ENCODE measurements around the gene SORT1. TPM values are rescaled to one million over a fixed set of nuclear protein-coding genes. Genes with fewer than 3 reads are reported as not detected.

SORT1 gene
- total and polyA plus RNA-seq, 2 of the 4 experiments (the other 2 are of a cell fraction): 15.8 to 16.7 TPM

DNA sequence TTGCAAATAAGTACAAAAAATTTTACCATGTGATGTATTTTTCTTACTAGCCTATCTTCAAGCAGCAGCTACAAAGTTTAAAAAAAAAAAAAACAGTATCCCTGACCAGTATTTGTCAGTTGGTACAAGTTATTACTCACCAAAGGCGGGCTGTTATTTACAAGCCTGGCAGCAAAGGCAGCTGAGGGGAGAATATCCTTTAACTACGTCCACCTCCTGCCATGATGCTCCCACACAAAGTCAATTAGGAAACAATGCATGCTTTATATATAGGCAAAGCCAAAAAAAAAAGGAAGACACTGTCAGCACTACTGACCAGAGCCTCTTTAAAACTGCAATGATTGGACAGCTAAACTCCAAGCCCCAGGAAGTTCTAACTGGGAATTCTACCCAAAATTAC is 14.8 kb upstream of the SORT1 start:
- Histone ChIP-seq H3K27me3 (ENCODE audit: control insufficient read depth, insufficient read depth, low read length) (no peaks in the 10 kb centered on the region), H4K8ac (ENCODE audit: low read depth in 2 of 2, low read length in 2 of 2) (no peak overlapping the region), H3K9me1 (ENCODE audit: insufficient read depth, low read length) (peaks cover 7% of the 10 kb centered on the region; the same call in 1 of the 2 replicates), H3K79me1 (ENCODE audit: low read depth in 1 of 2, low read length in 2 of 2) (peaks cover 31 to 52% of the 10 kb centered on the region in 2 experiments), H2AFZ (replicated peaks; ENCODE audit: low read length, poor library complexity) (no peak overlapping the region), H3K9me3 (ENCODE audit: control insufficient read depth, insufficient read depth, low read length) (no peaks in the 10 kb centered on the region), H3K4me2 (ENCODE audit: low read depth, low read length) (no peak overlapping the region), H4K91ac (ENCODE audit: insufficient read depth, low read depth, low read length) (no peak overlapping the region), H3K4me3 (ENCODE audit: insufficient read depth, low read depth, low read length) (no peak overlapping the region), H3K36me3 (ENCODE audit: control insufficient read depth, insufficient read depth, low read length) (peaks cover 44% of the 10 kb centered on the region), H2AK5ac (ENCODE audit: low read depth, low read length) (no peak overlapping the region), H3K18ac (ENCODE audit: low read depth, low read length) (no peak overlapping the region), H3K14ac (replicated peaks; ENCODE audit: low read depth, low read length) (no peak overlapping the region), H3K23ac (ENCODE audit: low read depth, low read length) (no peak overlapping the region), H3K56ac (ENCODE audit: extremely low read depth, insufficient read depth, low read length) (no peak overlapping the region), H3K4me1 (ENCODE audit: control insufficient read depth, insufficient read depth, low read length) (peaks cover 4% of the 10 kb centered on the region), H3K27ac (ENCODE audit: insufficient read depth, low read length) (no peak overlapping the region), H4K5ac (ENCODE audit: low read depth, low read length) (no peak overlapping the region), H2AK9ac (replicated peaks; ENCODE audit: low read depth, low read length, poor library complexity) (no peak overlapping the region), H3K9ac (ENCODE audit: low read depth, low read length) (no peak overlapping the region), H3K4ac (ENCODE audit: low read depth, low read length) (no peak overlapping the region), H2BK120ac (ENCODE audit: low read depth, low read length) (no peak overlapping the region), H2BK20ac (ENCODE audit: low read depth, low read length) (no peak overlapping the region), H2BK5ac (ENCODE audit: low read depth, low read length, poor library complexity, severe bottlenecking) (no peak overlapping the region), H2BK15ac (ENCODE audit: low read depth, low read length) (no peak overlapping the region), H4K20me1 (ENCODE audit: insufficient read depth, low read length) (peaks cover 17% of the 10 kb centered on the region; the same call in 1 of the 2 replicates)
- POLR2A ChIA-PET (ENCODE audit: unreplicated experiment): no interaction called here
- dilution Hi-C loops (cut with HindIII; ENCODE audit: low sequenced_read_pairs, unreplicated experiment) (no loop called here), intact Hi-C loops (cut with micrococcal nuclease) (no loop called here), in situ Hi-C loops (cut with MboI; ENCODE audit: low sequenced_read_pairs) (no loop called here)
- CTCF ChIA-PET: interaction anchor here (0.7 kb wide), 1 partner anchor 86 kb away, joined by 5 read pairs; no protein-coding TSS in a partner anchor
- ATAC-seq (ENCODE audit: low read depth) (no peak), DNase-seq (no peak)
- BruUV-seq (replicated peaks): no TSS peak
- no peak for TF ChIP-seq RCOR1 (IDR thresholded peaks at IDR 0.05; ENCODE audit: insufficient replicate concordance, low read length)
- TF ChIP-seq RAD21 (IDR thresholded peaks at IDR 0.05; ENCODE audit: low read length): no peak
- no peak for TF ChIP-seq NFE2L2 (IDR thresholded peaks at IDR 0.05; ENCODE audit: low read depth, low read length)
- no peak for TF ChIP-seq ELK1 (IDR thresholded peaks at IDR 0.05; ENCODE audit: borderline replicate concordance, low read depth, low read length)
- TF ChIP-seq CEBPB (IDR thresholded peaks at IDR 0.05; ENCODE audit: low read depth, low read length): no peak
- no peak for TF ChIP-seq FOS (IDR thresholded peaks at IDR 0.05; ENCODE audit: low read depth, low read length)
- TF ChIP-seq USF2 (IDR thresholded peaks at IDR 0.05; ENCODE audit: low read depth, low read length): no peak
- no peak for TF ChIP-seq POLR2A (IDR thresholded peaks at IDR 0.05; ENCODE audit: low read depth, low read length)
- no peak for TF ChIP-seq CTCF (conservative IDR thresholded peaks at IDR 0.05; ENCODE audit: low read depth, low read length)
- TF ChIP-seq BHLHE40 (IDR thresholded peaks at IDR 0.05; ENCODE audit: low read depth, low read length): no peak
- no peak for TF ChIP-seq RFX5 (IDR thresholded peaks at IDR 0.05; ENCODE audit: low read depth, low read length)
- TF ChIP-seq SMC3 (IDR thresholded peaks at IDR 0.05; ENCODE audit: low read depth, low read length): no peak
- TF ChIP-seq MAZ (IDR thresholded peaks at IDR 0.05; ENCODE audit: borderline replicate concordance, low read depth, low read length): no peak
- no peak for TF ChIP-seq CHD1 (IDR thresholded peaks at IDR 0.05; ENCODE audit: low read depth, low read length)
- no peak for TF ChIP-seq MXI1 (IDR thresholded peaks at IDR 0.05; ENCODE audit: borderline replicate concordance, low read depth, low read length)
- no peak for TF ChIP-seq MAFK (IDR thresholded peaks at IDR 0.05; ENCODE audit: low read depth, low read length)
- WGBS, 2 experiments (ENCODE audit: extremely low coverage in 2 of 2, insufficient read length in 1 of 2): no CpG with 5 or more reads among the region's 2 CpGs
